GM12873 (cell line): ENCODE data around the gene TICAM2.

ENCODE experiments used
- CTCF ChIP-seq: IDR thresholded peaks from 2 replicates; pipeline ENCODE4 v1.5.1; 2012; ENCODE audit warnings: low read depth, mild to moderate bottlenecking, moderate library complexity, low read length, control low read depth; ENCODE audit not compliant: insufficient read depth; ENCODE audit errors: missing control alignments

TICAM2 gene

GRCh38 chr5:115637507-115637906, 35.2 kb upstream of the TICAM2 start:
- TF ChIP-seq CTCF, result no peak

- TF ChIP-seq CTCF, result no peak
These were observed 33.7 kb upstream of the TICAM2 start for GRCh38 chr5:115636008-115636407.

GRCh38 chr5:115634343-115635132, 32.3 kb upstream of the TICAM2 start:
- peak; percentile 83 for TF ChIP-seq CTCF

- TF ChIP-seq CTCF, result no peak
These were observed 27.6 kb upstream of the TICAM2 start for GRCh38 chr5:115629903-115630302.

- no peak for TF ChIP-seq CTCF
These were observed 25.1 kb upstream of the TICAM2 start for GRCh38 chr5:115627295-115627865.

GRCh38 chr5:115626445-115626823, 24.2 kb upstream of the TICAM2 start:
- TF ChIP-seq CTCF, result no peak

- no peak for TF ChIP-seq CTCF
These were observed 23.5 kb upstream of the TICAM2 start, which contains the start of gene TMED7 for GRCh38 chr5:115625579-115626444. TMED7 (minus strand) TSS chr5:115626036; CDS start chr5:115625792, 244 bp downstream.
